H9 (cell line): Measurements from ENCODE around the gene IL20RB. TPM values are rescaled to one million over a fixed set of nuclear protein-coding genes. Genes with fewer than 3 reads are reported as not detected.

Source experiments
- DNase-seq: peaks from one replicate; pipeline ENCODE4 v3.0.0-alpha.2; 2017
- H2AFZ ChIP-seq: one replicate; pipeline ENCODE4 v1.6.1; 2013; ENCODE audit warnings: mild to moderate bottlenecking, low read length, control low read depth, moderate library complexity
- H2AK5ac ChIP-seq: 2 replicates; pipeline ENCODE4 v1.6.1; 2013; ENCODE audit warnings: low read length, control low read depth, mixed read lengths; ENCODE audit not compliant: insufficient read length
- H2BK120ac ChIP-seq: one replicate; pipeline ENCODE4 v1.6.1; 2013; ENCODE audit warnings: low read depth, mild to moderate bottlenecking, low read length, control low read depth, inconsistent platforms; ENCODE audit not compliant: poor library complexity, severe bottlenecking
- H2BK12ac ChIP-seq: 2 replicates; pipeline ENCODE4 v1.6.1; 2013; ENCODE audit warnings: low read length, control low read depth, mixed read lengths, low read depth; ENCODE audit not compliant: insufficient read length
- H2BK15ac ChIP-seq: 2 replicates; pipeline ENCODE4 v1.6.1; 2013; ENCODE audit warnings: low read depth, low read length, control low read depth
- H2BK20ac ChIP-seq: one replicate; pipeline ENCODE4 v1.6.1; 2013; ENCODE audit warnings: low read depth, mild to moderate bottlenecking, low read length, control low read depth, inconsistent platforms; ENCODE audit not compliant: poor library complexity, severe bottlenecking
- H2BK5ac ChIP-seq: 2 replicates; pipeline ENCODE4 v1.6.1; 2013; ENCODE audit warnings: low read length, control low read depth, mixed read lengths; ENCODE audit not compliant: insufficient read length
- H3K14ac ChIP-seq: 2 replicates; pipeline ENCODE4 v1.6.1; 2013; ENCODE audit warnings: low read length, control low read depth; ENCODE audit not compliant: insufficient read depth
- H3K18ac ChIP-seq: 2 replicates; pipeline ENCODE4 v1.6.1; 2013; ENCODE audit warnings: low read depth, mild to moderate bottlenecking, mixed read lengths, low read length, control low read depth; ENCODE audit not compliant: insufficient read length
- H3K23ac ChIP-seq: 2 replicates; pipeline ENCODE4 v1.6.1; 2013; ENCODE audit warnings: low read length, control low read depth, mixed read lengths, low read depth; ENCODE audit not compliant: insufficient read length
- H3K23me2 ChIP-seq: 2 replicates; pipeline ENCODE4 v1.6.1; 2013; ENCODE audit warnings: low read depth, mild to moderate bottlenecking, mixed read lengths, low read length, control low read depth; ENCODE audit not compliant: insufficient read length, poor library complexity, severe bottlenecking
- H3K27ac ChIP-seq: 2 replicates; pipeline ENCODE4 v1.5.1; 2013; ENCODE audit warnings: low read length, control low read depth, mixed read lengths, low read depth; ENCODE audit not compliant: insufficient read length
- H3K27me3 ChIP-seq: 2 replicates; pipeline ENCODE4 v1.6.1; 2013; ENCODE audit warnings: low read length, control low read depth, inconsistent platforms; ENCODE audit not compliant: insufficient read depth
- H3K4ac ChIP-seq: 2 replicates; pipeline ENCODE4 v1.6.1; 2013; ENCODE audit warnings: low read depth, mild to moderate bottlenecking, control low read depth, inconsistent platforms, low read length, moderate library complexity
- H3K4me1 ChIP-seq: 2 replicates; pipeline ENCODE4 v1.6.1; 2013; ENCODE audit warnings: low read length, control low read depth, inconsistent platforms; ENCODE audit not compliant: insufficient read depth
- H3K4me2 ChIP-seq: 2 replicates; pipeline ENCODE4 v1.6.1; 2013; ENCODE audit warnings: low read length, control low read depth, mixed read lengths; ENCODE audit not compliant: insufficient read length, insufficient read depth
- H3K56ac ChIP-seq: 2 replicates; pipeline ENCODE4 v1.6.1; 2013; ENCODE audit warnings: low read depth, mild to moderate bottlenecking, mixed read lengths, low read length, control low read depth; ENCODE audit not compliant: insufficient read length
- H3K79me1 ChIP-seq: 2 replicates; pipeline ENCODE4 v1.6.1; 2013; ENCODE audit warnings: low read depth, mild to moderate bottlenecking, moderate library complexity, low read length, control low read depth, inconsistent platforms; ENCODE audit not compliant: insufficient read depth, poor library complexity, severe bottlenecking
- H3K79me2 ChIP-seq: 2 replicates; pipeline ENCODE4 v1.6.1; 2013; ENCODE audit warnings: low read length, control low read depth, inconsistent platforms; ENCODE audit not compliant: insufficient read depth
- H3K9ac ChIP-seq: 2 replicates; pipeline ENCODE4 v1.6.1; 2013; ENCODE audit warnings: low read length, control low read depth, mixed read lengths; ENCODE audit not compliant: insufficient read length; ENCODE audit errors: extremely low read depth
- H3K9me3 ChIP-seq: one replicate; pipeline ENCODE4 v1.6.1; 2013; ENCODE audit warnings: low read depth, low read length, inconsistent platforms; ENCODE audit not compliant: control insufficient read depth
- H3T11ph ChIP-seq: one replicate; pipeline ENCODE4 v1.6.1; 2013; ENCODE audit warnings: mild to moderate bottlenecking, low read length, control low read depth, inconsistent platforms
- H4K20me1 ChIP-seq: one replicate; pipeline ENCODE4 v1.6.1; 2013; ENCODE audit not compliant: control insufficient read depth, insufficient read length, insufficient read depth
- H4K5ac ChIP-seq: 2 replicates; pipeline ENCODE4 v1.6.1; 2013; ENCODE audit warnings: low read depth, mild to moderate bottlenecking, mixed read lengths, low read length, control low read depth; ENCODE audit not compliant: insufficient read length
- H4K8ac ChIP-seq: replicated peaks from 2 replicates; pipeline ENCODE4 v1.6.1; 2013; ENCODE audit warnings: low read length, control low read depth, mixed read lengths, low read depth; ENCODE audit not compliant: insufficient read length
- H4K91ac ChIP-seq: 2 replicates; pipeline ENCODE4 v1.6.1; 2013; ENCODE audit warnings: low read depth, mild to moderate bottlenecking, moderate library complexity, mixed read lengths, low read length, control low read depth; ENCODE audit not compliant: insufficient read length
- H3K27ac Mint-ChIP-seq, 3 experiments: 2 replicates in 2 of 3; 3 replicates in 1 of 3; pipeline ENCODE4 v1.8.0; 2020 to 2021; ENCODE audit warnings: mixed read lengths in 3 of 3, mild to moderate bottlenecking in 1 of 3, moderate library complexity in 1 of 3
- H3K27me3 Mint-ChIP-seq: 2 replicates; pipeline ENCODE4 v1.8.0; 2021; ENCODE audit warnings: low read depth, mild to moderate bottlenecking, moderate library complexity, mixed read lengths
- H3K36me3 Mint-ChIP-seq, 3 experiments: 2 replicates in 2 of 3; 3 replicates in 1 of 3; pipeline ENCODE4 v1.8.0; 2020 to 2021; ENCODE audit warnings: low read depth in 3 of 3, mixed read lengths in 3 of 3; ENCODE audit not compliant: insufficient read depth in 1 of 3
- H3K4me1 Mint-ChIP-seq, 2 experiments: 2 replicates each; pipeline ENCODE4 v1.8.0; 2020; ENCODE audit warnings: mixed read lengths in 2 of 2
- H3K4me3 Mint-ChIP-seq, 2 experiments: 2 replicates in 1 of 2; 3 replicates in 1 of 2; pipeline ENCODE4 v1.8.0; 2020 to 2021; ENCODE audit warnings: mild to moderate bottlenecking in 2 of 2, mixed read lengths in 2 of 2, moderate library complexity in 1 of 2
- H3K9me3 Mint-ChIP-seq, 2 experiments: 2 replicates in 1 of 2; 3 replicates in 1 of 2; pipeline ENCODE4 v1.8.0; 2020; ENCODE audit warnings: mild to moderate bottlenecking in 2 of 2, mixed read lengths in 2 of 2, moderate library complexity in 1 of 2
- WGBS: extraction: QIAGEN DNeasy Blood & Tissue Kit; methylation state at CpG from one replicate; pipeline ENCODE4 v1.1.7; 2013; ENCODE audit warnings: missing lambda C conversion rate, low lambda C conversion rate, mixed read lengths; ENCODE audit not compliant: insufficient read length; ENCODE audit errors: extremely low coverage; 5-methylcytosine and 5-hydroxymethylcytosine counted together
- total RNA-seq: library from RNA; stranded (reverse); gene quantifications from 2 replicates; pipeline ENCODE4 v1.2.1, GENCODE V29; 2021
- TF ChIP-seq, protein P1 (sequence below): fragments of 200-600 bp; sonication (generic); conservative IDR thresholded peaks from 3 replicates; pipeline ENCODE4 v1.8.0; 2021; ENCODE audit warnings: antibody characterized with exemption, mild to moderate bottlenecking

Gene IL20RB
- total RNA-seq, 1 experiment from 2014 or later, result 1.5 TPM

DNA sequence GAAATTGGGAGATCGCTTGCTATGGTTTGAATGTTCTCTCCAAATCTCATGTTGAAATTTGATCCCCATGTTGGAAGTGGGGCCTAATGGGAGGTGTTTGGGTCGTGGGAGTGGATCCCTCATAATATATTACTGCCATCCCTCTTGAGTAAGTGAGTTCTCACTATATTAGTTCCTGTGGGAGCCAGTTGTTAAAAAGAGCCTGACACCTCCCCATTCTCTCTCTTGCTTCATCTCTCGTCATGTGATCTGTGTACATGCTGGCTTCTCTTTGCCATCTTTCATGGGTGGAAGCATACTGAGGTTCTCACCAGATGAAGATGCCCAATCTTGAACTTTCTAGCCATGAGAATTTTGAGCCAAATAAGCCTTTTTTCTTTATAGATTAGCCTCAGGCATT is 43.0 kb upstream of the IL20RB start:
- no peak overlapping the region for H3K4me3 Mint-ChIP-seq
- H3K4me1 ChIP-seq, result no peaks in the 10 kb centered on the region; the same call in 1 of the 2 replicates
- H2BK5ac ChIP-seq, result no peak overlapping the region

More for the DNA sequence above, 43.0 kb upstream of the IL20RB start:
- Histone ChIP-seq H4K91ac (no peak overlapping the region), H2AFZ (no peak overlapping the region), H3K23me2 (no peaks in the 10 kb centered on the region), H2BK12ac (no peak overlapping the region), H2BK15ac (no peak overlapping the region), H2BK20ac (no peak overlapping the region), H3K9me3 (no peaks in the 10 kb centered on the region), H3K14ac (no peak overlapping the region), H4K8ac (no peak overlapping the region), H3K79me2 (peaks cover 10% of the 10 kb centered on the region; the same call in 1 of the 2 replicates), H3K23ac (no peak overlapping the region), H3K18ac (no peak overlapping the region), H4K20me1 (no peaks in the 10 kb centered on the region), H4K5ac (no peak overlapping the region), H3T11ph (no peak overlapping the region), H3K79me1 (peaks cover 3% of the 10 kb centered on the region), H3K27me3 (no peaks in the 10 kb centered on the region), H3K4me2 (no peak overlapping the region), H2AK5ac (no peak overlapping the region), H3K9ac (no peak overlapping the region), H3K27ac (no peak overlapping the region), H2BK120ac (no peak overlapping the region), H3K4ac (no peak overlapping the region), H3K56ac (no peak overlapping the region)
- TF ChIP-seq, protein P1, sequence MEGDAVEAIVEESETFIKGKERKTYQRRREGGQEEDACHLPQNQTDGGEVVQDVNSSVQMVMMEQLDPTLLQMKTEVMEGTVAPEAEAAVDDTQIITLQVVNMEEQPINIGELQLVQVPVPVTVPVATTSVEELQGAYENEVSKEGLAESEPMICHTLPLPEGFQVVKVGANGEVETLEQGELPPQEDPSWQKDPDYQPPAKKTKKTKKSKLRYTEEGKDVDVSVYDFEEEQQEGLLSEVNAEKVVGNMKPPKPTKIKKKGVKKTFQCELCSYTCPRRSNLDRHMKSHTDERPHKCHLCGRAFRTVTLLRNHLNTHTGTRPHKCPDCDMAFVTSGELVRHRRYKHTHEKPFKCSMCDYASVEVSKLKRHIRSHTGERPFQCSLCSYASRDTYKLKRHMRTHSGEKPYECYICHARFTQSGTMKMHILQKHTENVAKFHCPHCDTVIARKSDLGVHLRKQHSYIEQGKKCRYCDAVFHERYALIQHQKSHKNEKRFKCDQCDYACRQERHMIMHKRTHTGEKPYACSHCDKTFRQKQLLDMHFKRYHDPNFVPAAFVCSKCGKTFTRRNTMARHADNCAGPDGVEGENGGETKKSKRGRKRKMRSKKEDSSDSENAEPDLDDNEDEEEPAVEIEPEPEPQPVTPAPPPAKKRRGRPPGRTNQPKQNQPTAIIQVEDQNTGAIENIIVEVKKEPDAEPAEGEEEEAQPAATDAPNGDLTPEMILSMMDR, result no peak
- H3K36me3 Mint-ChIP-seq, result peaks cover 0 to 10% (median 7%) of the 10 kb centered on the region in 3 experiments; a peak in 3 of 7 replicates
- no peak overlapping the region for H3K27ac Mint-ChIP-seq
- no CpG with 5 or more reads among the region's 3 CpGs for WGBS
- peaks cover 8% of the 10 kb centered on the region in 2 experiments; a peak in 4 of 5 replicates for H3K9me3 Mint-ChIP-seq
- H3K4me1 Mint-ChIP-seq, result peaks cover 34 to 35% of the 10 kb centered on the region in 2 experiments
- DNase-seq, result no peak
- no peaks in the 10 kb centered on the region for H3K27me3 Mint-ChIP-seq
